Peyer's patch (tissue), 4 donors: ENCODE measurements around the gene PEAK1. TPM values are rescaled to one million over a fixed set of nuclear protein-coding genes. Genes with fewer than 3 reads are reported as not detected.

ENCODE experiments used
- DNase-seq, 3 donors: peaks; one replicate each; pipeline ENCODE4 v3.0.0-alpha.2; 2017 to 2019
- H3K27ac ChIP-seq, 4 donors: fragments of 200-600 bp; sonication (generic); one replicate each; pipeline ENCODE4 v1.5.1; 2016 to 2019
- H3K27me3 ChIP-seq, 2 donors: fragments of 200-600 bp; sonication (generic); one replicate each; pipeline ENCODE4 v1.5.1; 2019
- H3K36me3 ChIP-seq, 3 donors: fragments of 200-600 bp; sonication (generic); one replicate each; pipeline ENCODE4 v1.5.1; 2016 to 2019
- H3K4me1 ChIP-seq, 4 donors: fragments of 200-600 bp; sonication (generic); one replicate each; pipeline ENCODE4 v1.5.1; 2016 to 2019
- H3K4me3 ChIP-seq, 4 donors: fragments of 200-600 bp; sonication (generic); 1 replicate in 3 of 4; 2 replicates in 1 of 4; pipeline ENCODE4 v1.5.1; 2016 to 2019; ENCODE audit warnings: mild to moderate bottlenecking in 1 of 4
- H3K9me3 ChIP-seq, 4 donors: fragments of 200-600 bp; sonication (generic); one replicate each; pipeline ENCODE4 v1.5.1; 2016 to 2019; ENCODE audit warnings: mild to moderate bottlenecking in 1 of 4
- CTCF ChIP-seq, 6 experiments: fragments of 450-650 bp in 4 of 6; fragments of 200-600 bp in 2 of 6; sonication (generic) in 1 of 6; IDR thresholded peaks; one replicate each; pipeline ENCODE4 v1.5.1; 2017 to 2019; ENCODE audit warnings: antibody characterized with exemption in 6 of 6, mild to moderate bottlenecking in 3 of 6, moderate library complexity in 1 of 6
- POLR2A ChIP-seq, 2 donors: fragments of 450-650 bp; IDR thresholded peaks; one replicate each; pipeline ENCODE4 v1.5.1; 2017; ENCODE audit warnings: antibody characterized with exemption in 2 of 2, mild to moderate bottlenecking in 2 of 2, moderate library complexity in 2 of 2
- total RNA-seq, 4 donors: library from RNA; depleted of rRNA; stranded (reverse); fragments of >200 nt; gene quantifications; one replicate each; pipeline ENCODE4 v1.1.0, GENCODE V29; 2016

PEAK1 gene
- total RNA-seq, 4 donors from 2014 or later: 28.7 to 81.7 (median 52.4) TPM

DNA sequence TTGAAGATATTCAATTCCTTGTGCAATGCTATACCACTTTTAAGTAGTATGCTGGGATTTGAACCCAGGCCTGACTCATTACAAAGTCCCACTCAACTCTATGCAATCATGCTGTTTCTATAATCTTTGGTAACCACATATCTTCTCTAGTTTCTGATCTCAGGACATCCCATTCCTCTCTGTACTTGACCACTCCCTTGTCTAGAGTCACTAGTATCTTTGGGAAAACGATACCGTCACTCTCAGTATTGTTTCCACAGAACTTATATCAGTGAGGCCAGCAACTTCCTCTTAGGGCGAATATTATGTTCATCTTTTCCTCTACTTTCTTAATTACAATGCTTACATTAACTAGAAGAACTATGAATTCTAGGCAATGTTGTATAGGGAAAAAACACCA, 211.7 kb downstream of the PEAK1 start:
- Histone ChIP-seq H3K4me1 (no peaks in the 10 kb centered on the region), H3K27me3 (no peaks in the 10 kb centered on the region), H3K9me3 (no peaks in the 10 kb centered on the region), H3K36me3 (peaks cover 0 to 5% (median 0%) of the 10 kb centered on the region in 3 donors), H3K4me3 (no peak overlapping the region), H3K27ac (no peak overlapping the region)
- DNase-seq: no peak
- no peak for TF ChIP-seq CTCF (IDR thresholded peaks at IDR 0.05)
- no peak for TF ChIP-seq POLR2A (IDR thresholded peaks at IDR 0.05)

DNA sequence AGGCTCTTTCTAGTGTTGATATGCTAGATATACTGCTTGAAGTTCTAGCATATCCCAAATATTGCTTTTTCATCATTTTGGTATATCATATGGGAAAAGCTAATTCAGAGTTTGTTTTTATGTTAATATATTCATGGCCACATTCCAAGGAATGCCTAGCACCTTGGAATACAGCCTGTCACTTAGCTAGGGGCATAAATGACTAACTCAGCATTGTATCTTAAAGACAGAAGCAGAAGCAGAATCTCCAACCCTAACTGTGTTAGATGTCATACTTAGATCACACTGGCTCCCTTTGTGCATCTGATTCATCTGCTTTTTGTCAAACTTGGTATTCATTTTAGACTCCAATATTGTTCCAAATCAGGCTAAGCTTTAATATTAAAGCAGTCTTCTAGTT, 218.2 kb downstream of the PEAK1 start:
- no peak for DNase-seq
- Histone ChIP-seq H3K36me3 (peaks cover 0 to 13% (median 0%) of the 10 kb centered on the region in 3 donors), H3K4me3 (no peak overlapping the region), H3K4me1 (no peaks in the 10 kb centered on the region), H3K27me3 (no peaks in the 10 kb centered on the region), H3K9me3 (no peaks in the 10 kb centered on the region), H3K27ac (no peak overlapping the region)
- no peak for TF ChIP-seq CTCF (IDR thresholded peaks at IDR 0.05)
- no peak for TF ChIP-seq POLR2A (IDR thresholded peaks at IDR 0.05)

DNA sequence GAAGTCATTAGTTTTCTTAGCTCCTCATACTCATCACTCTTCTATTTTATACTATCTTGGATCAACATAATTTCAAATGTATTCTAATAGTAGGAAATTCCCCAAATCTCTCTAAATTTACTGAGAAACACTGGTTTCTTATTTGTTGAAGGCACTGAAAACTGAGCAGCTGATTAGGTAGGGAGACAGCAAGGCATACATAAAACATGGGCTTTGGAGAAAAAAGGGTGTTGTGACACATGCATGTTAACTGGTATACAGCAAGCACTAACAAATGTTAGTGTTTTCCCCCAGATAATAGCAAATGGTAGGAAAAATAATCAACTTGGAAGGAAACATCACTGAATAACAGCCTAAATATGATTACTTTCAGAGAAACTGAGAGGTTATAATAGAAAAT, 223.5 kb downstream of the PEAK1 start:
- H3K4me1 ChIP-seq: no peaks in the 10 kb centered on the region
- no peaks in the 10 kb centered on the region for H3K9me3 ChIP-seq

GRCh38 chr15:77195586-77195985, 224.3 kb downstream of the PEAK1 start:
- Histone ChIP-seq H3K9me3 (no peaks in the 10 kb centered on the region), H3K4me1 (no peaks in the 10 kb centered on the region), H3K4me3 (no peak overlapping the region), H3K27ac (no peak overlapping the region), H3K27me3 (no peaks in the 10 kb centered on the region), H3K36me3 (peaks cover 0 to 13% (median 0%) of the 10 kb centered on the region in 3 donors)
- DNase-seq: no peak
- TF ChIP-seq POLR2A (IDR thresholded peaks at IDR 0.05) (no peak), CTCF (IDR thresholded peaks at IDR 0.05) (no peak)

More for the DNA sequence above, 223.5 kb downstream of the PEAK1 start:
- no peaks in the 10 kb centered on the region for H3K27me3 ChIP-seq
- peaks cover 0 to 13% (median 0%) of the 10 kb centered on the region in 3 donors for H3K36me3 ChIP-seq
- TF ChIP-seq POLR2A (IDR thresholded peaks at IDR 0.05): no peak
- no peak for TF ChIP-seq CTCF (IDR thresholded peaks at IDR 0.05)
- H3K4me3 ChIP-seq: no peak overlapping the region
- no peak overlapping the region for H3K27ac ChIP-seq
- DNase-seq: no peak

- TF ChIP-seq CTCF (IDR thresholded peaks at IDR 0.05) (no peak), POLR2A (IDR thresholded peaks at IDR 0.05) (no peak)
- Histone ChIP-seq H3K27ac (no peak overlapping the region), H3K27me3 (no peaks in the 10 kb centered on the region), H3K36me3 (no peaks in the 10 kb centered on the region), H3K4me1 (peaks cover 0 to 15% (median 6%) of the 10 kb centered on the region in 4 donors), H3K9me3 (no peaks in the 10 kb centered on the region), H3K4me3 (no peak overlapping the region)
- DNase-seq: no peak
These were observed 227.5 kb downstream of the PEAK1 start for GRCh38 chr15:77192451-77192850.
